ENCODE data around the gene PHACTR1.

DNA sequence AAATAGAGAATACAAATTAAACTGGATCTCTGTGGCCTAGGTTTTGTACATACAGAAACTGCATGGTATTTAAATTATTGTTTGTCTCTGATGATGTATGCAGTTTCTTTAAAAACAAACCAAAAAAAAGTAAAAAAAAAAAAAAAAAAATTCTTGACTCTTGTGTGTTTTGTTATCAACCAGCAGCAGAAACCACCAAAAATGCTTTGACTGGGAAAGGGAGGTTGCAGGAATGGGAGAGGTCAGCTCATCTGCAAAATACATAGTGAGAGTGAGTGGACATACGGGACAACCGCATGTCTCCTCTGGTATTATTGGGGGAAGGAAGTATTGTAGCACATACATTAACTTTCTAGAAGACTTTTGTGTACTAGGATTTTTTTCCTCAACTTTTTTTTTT lies 573.8 kb downstream of the PHACTR1 start:
- TF ChIP-seq POLR2AphosphoS5 (IDR thresholded peaks at IDR 0.05): no peak
- no peak for TF ChIP-seq POLR2A (IDR thresholded peaks at IDR 0.05)
- TF ChIP-seq, protein P1, sequence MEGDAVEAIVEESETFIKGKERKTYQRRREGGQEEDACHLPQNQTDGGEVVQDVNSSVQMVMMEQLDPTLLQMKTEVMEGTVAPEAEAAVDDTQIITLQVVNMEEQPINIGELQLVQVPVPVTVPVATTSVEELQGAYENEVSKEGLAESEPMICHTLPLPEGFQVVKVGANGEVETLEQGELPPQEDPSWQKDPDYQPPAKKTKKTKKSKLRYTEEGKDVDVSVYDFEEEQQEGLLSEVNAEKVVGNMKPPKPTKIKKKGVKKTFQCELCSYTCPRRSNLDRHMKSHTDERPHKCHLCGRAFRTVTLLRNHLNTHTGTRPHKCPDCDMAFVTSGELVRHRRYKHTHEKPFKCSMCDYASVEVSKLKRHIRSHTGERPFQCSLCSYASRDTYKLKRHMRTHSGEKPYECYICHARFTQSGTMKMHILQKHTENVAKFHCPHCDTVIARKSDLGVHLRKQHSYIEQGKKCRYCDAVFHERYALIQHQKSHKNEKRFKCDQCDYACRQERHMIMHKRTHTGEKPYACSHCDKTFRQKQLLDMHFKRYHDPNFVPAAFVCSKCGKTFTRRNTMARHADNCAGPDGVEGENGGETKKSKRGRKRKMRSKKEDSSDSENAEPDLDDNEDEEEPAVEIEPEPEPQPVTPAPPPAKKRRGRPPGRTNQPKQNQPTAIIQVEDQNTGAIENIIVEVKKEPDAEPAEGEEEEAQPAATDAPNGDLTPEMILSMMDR (IDR thresholded peaks at IDR 0.05): no peak

Data from prostate gland (tissue), 2 donors.